NCI-H748 treated with DMSO at 0.1 percent for 48 hours (cell line): Measurements from ENCODE around the gene ADNP.

Experiments used
- DNase-seq: peaks from one replicate; lab custom pipeline; 2025; lab: John Stamatoyannopoulos, UW

Gene ADNP

GRCh38 chr20:50932016-50932485, 814 bp upstream of the ADNP start:
- DNase-seq: no peak

GRCh38 chr20:50930976-50931305, 296 bp downstream of the ADNP start:
- DNase-seq: no peak

- no peak for DNase-seq
Observed at GRCh38 chr20:50930139-50930975, 880 bp downstream of the ADNP start.

GRCh38 chr20:50929299-50930138, 1.7 kb downstream of the ADNP start:
- peak; percentile 79 for DNase-seq

- DNase-seq: no peak
Observed at GRCh38 chr20:50928469-50928868, 2.8 kb downstream of the ADNP start.

- DNase-seq: no peak
Observed at GRCh38 chr20:50926530-50926929, 4.7 kb downstream of the ADNP start.

- no peak for DNase-seq
Observed at GRCh38 chr20:50924261-50924920, 6.8 kb downstream of the ADNP start.

GRCh38 chr20:50921803-50922501, 9.3 kb downstream of the ADNP start:
- DNase-seq: no peak

GRCh38 chr20:50920997-50921396, 10.2 kb downstream of the ADNP start:
- no peak for DNase-seq

GRCh38 chr20:50919567-50919966, 11.7 kb downstream of the ADNP start:
- no peak for DNase-seq

- DNase-seq: no peak
Observed at GRCh38 chr20:50918403-50918802, 12.8 kb downstream of the ADNP start.

- DNase-seq: no peak
Observed at GRCh38 chr20:50916934-50917333, 14.3 kb downstream of the ADNP start.

GRCh38 chr20:50916257-50916656, 15.0 kb downstream of the ADNP start:
- no peak for DNase-seq

- no peak for DNase-seq
Observed at GRCh38 chr20:50915424-50915823, 15.8 kb downstream of the ADNP start.

GRCh38 chr20:50913690-50914375, 17.4 kb downstream of the ADNP start:
- DNase-seq: no peak

GRCh38 chr20:50911716-50912115, 19.5 kb downstream of the ADNP start:
- DNase-seq: no peak

- no peak for DNase-seq
Observed at GRCh38 chr20:50911030-50911429, 20.2 kb downstream of the ADNP start.

- no peak for DNase-seq
Observed at GRCh38 chr20:50909413-50909812, 21.8 kb downstream of the ADNP start.

GRCh38 chr20:50904067-50904570, 27.1 kb downstream of the ADNP start:
- DNase-seq: no peak

- no peak for DNase-seq
Observed at GRCh38 chr20:50903353-50904051, 27.7 kb downstream of the ADNP start.

- no peak for DNase-seq
Observed at GRCh38 chr20:50901301-50901700, 29.9 kb downstream of the ADNP start.
